SK-N-SH (cell line): ENCODE measurements around the gene NDUFS6. TPM values are rescaled to one million over a fixed set of nuclear protein-coding genes. Genes with fewer than 3 reads are reported as not detected.

Experiments
- CTCF ChIA-PET: fragments of 300-600, 350-600 bp; formaldehyde crosslinking; extraction: SDS; loops from one replicate; lab custom pipeline; 2021; lab: Yijun Ruan, JAX
- POLR2A ChIA-PET: fragments of 350-600 bp; sonication (Branson Sonifier 250); formaldehyde crosslinking; extraction: SDS; loops from one replicate; lab custom pipeline; 2020; ENCODE audit warnings: antibody characterized with exemption, inconsistent platforms; lab: Yijun Ruan, JAX
- DNase-seq: peaks from one replicate; pipeline ENCODE4 v3.0.0; 2012
- H2AFZ ChIP-seq: fragments of 200-600 bp; sonication (generic); 2 replicates; pipeline ENCODE4 v1.8.1; 2016; ENCODE audit warnings: antibody characterized with exemption, mild to moderate bottlenecking, low read depth
- H3F3A ChIP-seq: fragments of 200-600 bp; sonication (generic); replicated peaks from 2 replicates; pipeline ENCODE3; 2016; ENCODE audit warnings: antibody characterized with exemption, mild to moderate bottlenecking; ENCODE audit not compliant: insufficient read depth
- H3K27ac ChIP-seq, 2 experiments: fragments of 200-500 bp in 1 of 2; fragments of 200-600 bp in 1 of 2; sonication (Bioruptor generic) in 1 of 2; sonication (generic), shearing (Covaris generic) in 1 of 2; 2 replicates each; pipeline versions ENCODE4 v1.5.1 to v1.6.1; 2014 to 2016; ENCODE audit warnings: low read depth in 2 of 2, inconsistent platforms in 1 of 2, low read length in 1 of 2, mild to moderate bottlenecking in 1 of 2, mixed read lengths in 1 of 2
- H3K27me3 ChIP-seq: fragments of 200-600 bp; sonication (generic), shearing (Covaris generic); 2 replicates; pipeline ENCODE4 v1.6.1; 2016; ENCODE audit warnings: mixed run types; ENCODE audit not compliant: insufficient read depth
- H3K36me3 ChIP-seq, 2 experiments: fragments of 200-500 bp in 1 of 2; fragments of 200-600 bp in 1 of 2; sonication (Bioruptor generic) in 1 of 2; sonication (generic) in 1 of 2; replicated peaks in 1 of 2; 2 replicates each; pipeline versions ENCODE3 to v1.5.1; 2014 to 2016; ENCODE audit warnings: low read length in 1 of 2, mild to moderate bottlenecking in 1 of 2; ENCODE audit not compliant: insufficient read depth in 2 of 2, control insufficient read depth in 1 of 2
- H3K4me1 ChIP-seq, 2 experiments: fragments of 200-500 bp in 1 of 2; fragments of 200-600 bp in 1 of 2; sonication (Bioruptor generic) in 1 of 2; sonication (generic), shearing (Covaris generic) in 1 of 2; 2 replicates each; pipeline versions ENCODE4 v1.5.1 to v1.6.1; 2014 to 2016; ENCODE audit warnings: low read depth in 1 of 2, low read length in 1 of 2, mixed run types in 1 of 2; ENCODE audit not compliant: insufficient read depth in 2 of 2, control insufficient read depth in 1 of 2
- H3K4me2 ChIP-seq: fragments of 200-600 bp; sonication (generic), shearing (Covaris generic); 2 replicates; pipeline ENCODE4 v1.6.1; 2017; ENCODE audit warnings: mixed run types
- H3K4me3 ChIP-seq, 2 experiments: fragments of 200-500 bp in 1 of 2; fragments of 200-600 bp in 1 of 2; sonication (Bioruptor generic) in 1 of 2; sonication (generic), shearing (Covaris generic) in 1 of 2; 2 replicates each; pipeline versions ENCODE4 v1.5.1 to v1.8.1; 2014 to 2016; ENCODE audit warnings: low read depth in 2 of 2, inconsistent platforms in 1 of 2, low read length in 1 of 2, mild to moderate bottlenecking in 1 of 2, mixed read lengths in 1 of 2, moderate library complexity in 1 of 2
- H3K79me2 ChIP-seq: fragments of 200-600 bp; sonication (generic); 2 replicates; pipeline ENCODE4 v1.8.1; 2017; ENCODE audit warnings: mild to moderate bottlenecking; ENCODE audit not compliant: insufficient read depth
- H3K9ac ChIP-seq: fragments of 200-600 bp; sonication (generic); 2 replicates; pipeline ENCODE4 v1.6.1; 2017; ENCODE audit warnings: mixed run types
- H3K9me2 ChIP-seq: fragments of 200-600 bp; sonication (generic); 2 replicates; pipeline ENCODE4 v1.6.1; 2017; ENCODE audit warnings: mixed run types
- H3K9me3 ChIP-seq: fragments of 200-600 bp; sonication (generic); 2 replicates; pipeline ENCODE4 v1.6.1; 2017; ENCODE audit warnings: mixed run types, mild to moderate bottlenecking, moderate library complexity
- H4K20me1 ChIP-seq: fragments of 200-600 bp; sonication (generic); 2 replicates; pipeline ENCODE4 v1.6.1; 2017; ENCODE audit warnings: mild to moderate bottlenecking, mixed run types; ENCODE audit not compliant: insufficient read depth
- CTCF ChIP-seq: fragments of 200-600 bp; sonication (generic); IDR thresholded peaks from 2 replicates; pipeline ENCODE4 v1.6.1; 2017; ENCODE audit warnings: antibody characterized with exemption, mild to moderate bottlenecking, moderate library complexity
- ELF1 ChIP-seq: IDR thresholded peaks from 2 replicates; pipeline ENCODE4 v1.4.0; 2012
- EP300 ChIP-seq, 2 experiments: IDR thresholded peaks; 2 replicates each; pipeline versions ENCODE4 v1.4.0 to v1.6.1; 2012; ENCODE audit warnings: borderline replicate concordance in 1 of 2, low read depth in 1 of 2, low read length in 1 of 2
- FOSL2 ChIP-seq: IDR thresholded peaks from 2 replicates; pipeline ENCODE4 v1.4.0; 2012; ENCODE audit warnings: low read depth, mild to moderate bottlenecking, moderate library complexity, borderline replicate concordance
- GATA2 ChIP-seq: sonication (generic); formaldehyde crosslinking; IDR thresholded peaks from 2 replicates; pipeline ENCODE4 v1.5.0; 2020; ENCODE audit warnings: mild to moderate bottlenecking, missing genetic modification reagents
- MAX ChIP-seq: IDR thresholded peaks from 2 replicates; pipeline ENCODE4 v1.4.0; 2012; ENCODE audit warnings: low read depth
- MXI1 ChIP-seq: IDR thresholded peaks from 2 replicates; pipeline ENCODE4 v1.6.1; 2012; ENCODE audit warnings: mild to moderate bottlenecking, low read depth, low read length, improper control_type of control experiment
- PBX3 ChIP-seq: IDR thresholded peaks from 2 replicates; pipeline ENCODE4; 2012
- POLR2AphosphoS5 ChIP-seq: IDR thresholded peaks from 2 replicates; pipeline ENCODE4 v1.6.1; 2012; ENCODE audit warnings: low read depth, low read length
- REST ChIP-seq: IDR thresholded peaks from 2 replicates; pipeline ENCODE4 v1.6.1; 2012; ENCODE audit warnings: mild to moderate bottlenecking, low read depth, low read length, moderate library complexity
- RFX5 ChIP-seq: IDR thresholded peaks from 2 replicates; pipeline ENCODE4 v1.6.1; 2012; ENCODE audit warnings: mild to moderate bottlenecking, improper control_type of control experiment, low read length
- TEAD4 ChIP-seq: IDR thresholded peaks from 2 replicates; pipeline ENCODE4 v1.4.0; 2012; ENCODE audit warnings: mild to moderate bottlenecking, borderline replicate concordance; ENCODE audit not compliant: insufficient read depth
- USF1 ChIP-seq: IDR thresholded peaks from 2 replicates; pipeline ENCODE4 v1.4.0; 2012; ENCODE audit warnings: low read depth, borderline replicate concordance
- USF2 ChIP-seq: fragments of 150-350 bp; IDR thresholded peaks from 2 replicates; pipeline ENCODE4 v1.6.1; 2017; ENCODE audit warnings: antibody characterized with exemption, low read length, low read depth, borderline replicate concordance
- WGBS: methylation state at CpG from one replicate; pipeline ENCODE4 v1.1.6; 2017; ENCODE audit warnings: low lambda C conversion rate; 5-methylcytosine and 5-hydroxymethylcytosine counted together
- polyA plus RNA-seq, 3 experiments: library from polyadenylated mRNA; depleted of rRNA; stranded (reverse); fragments of >200 nt; gene quantifications; 2 replicates each; pipeline ENCODE4 v1.2.3, GENCODE V29; 2012

NDUFS6 gene
- polyA plus RNA-seq, 1 of the 3 experiments (the other 2 are of a cell fraction) = 316 TPM

GRCh38 chr5:1830571-1831228 lies 29.5 kb downstream of the NDUFS6 start:
- Histone ChIP-seq H3K4me2 (no peak overlapping the region), H3K9me3 (no peaks in the 10 kb centered on the region), H4K20me1 (no peaks in the 10 kb centered on the region), H3K9ac (no peak overlapping the region), H3K27ac (no peak overlapping the region), H3K79me2 (no peaks in the 10 kb centered on the region), H3K27me3 (peaks cover 41% of the 10 kb centered on the region), H3K4me1 (no peaks in the 10 kb centered on the region), H3K9me2 (no peaks in the 10 kb centered on the region), H3F3A (no peaks in the 10 kb centered on the region), H3K36me3 (no peaks in the 10 kb centered on the region), H2AFZ (no peak overlapping the region), H3K4me3 (no peak overlapping the region)
- ChIA-PET CTCF (no interaction called here), POLR2A (no interaction called here)
- 71% methylated on average over 17 of the region's 17 CpGs for WGBS
- TF ChIP-seq ELF1 (no peak), RFX5 (no peak), EP300 (IDR thresholded peaks at IDR 0.05; ENCODE audit: borderline replicate concordance in 1 of 2, low read depth in 1 of 2, low read length in 1 of 2) (no peak), REST (no peak), PBX3 (no peak), TEAD4 (no peak), FOSL2 (no peak), USF1 (no peak), GATA2 (CRISPR knock-in tag) (no peak), USF2 (no peak), POLR2AphosphoS5 (no peak), CTCF (no peak), MAX (no peak), MXI1 (no peak)
- no peak for DNase-seq
